ENCODE measurements around the gene GPR89A.

- TF ChIP-seq, protein P1, sequence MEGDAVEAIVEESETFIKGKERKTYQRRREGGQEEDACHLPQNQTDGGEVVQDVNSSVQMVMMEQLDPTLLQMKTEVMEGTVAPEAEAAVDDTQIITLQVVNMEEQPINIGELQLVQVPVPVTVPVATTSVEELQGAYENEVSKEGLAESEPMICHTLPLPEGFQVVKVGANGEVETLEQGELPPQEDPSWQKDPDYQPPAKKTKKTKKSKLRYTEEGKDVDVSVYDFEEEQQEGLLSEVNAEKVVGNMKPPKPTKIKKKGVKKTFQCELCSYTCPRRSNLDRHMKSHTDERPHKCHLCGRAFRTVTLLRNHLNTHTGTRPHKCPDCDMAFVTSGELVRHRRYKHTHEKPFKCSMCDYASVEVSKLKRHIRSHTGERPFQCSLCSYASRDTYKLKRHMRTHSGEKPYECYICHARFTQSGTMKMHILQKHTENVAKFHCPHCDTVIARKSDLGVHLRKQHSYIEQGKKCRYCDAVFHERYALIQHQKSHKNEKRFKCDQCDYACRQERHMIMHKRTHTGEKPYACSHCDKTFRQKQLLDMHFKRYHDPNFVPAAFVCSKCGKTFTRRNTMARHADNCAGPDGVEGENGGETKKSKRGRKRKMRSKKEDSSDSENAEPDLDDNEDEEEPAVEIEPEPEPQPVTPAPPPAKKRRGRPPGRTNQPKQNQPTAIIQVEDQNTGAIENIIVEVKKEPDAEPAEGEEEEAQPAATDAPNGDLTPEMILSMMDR (IDR thresholded peaks at IDR 0.05; ENCODE audit: low read depth, low read length, missing input control) = no peak
- TF ChIP-seq, protein P2, sequence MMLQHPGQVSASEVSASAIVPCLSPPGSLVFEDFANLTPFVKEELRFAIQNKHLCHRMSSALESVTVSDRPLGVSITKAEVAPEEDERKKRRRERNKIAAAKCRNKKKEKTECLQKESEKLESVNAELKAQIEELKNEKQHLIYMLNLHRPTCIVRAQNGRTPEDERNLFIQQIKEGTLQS (IDR thresholded peaks at IDR 0.05) = no peak
- no peak for TF ChIP-seq ZBTB33 (IDR thresholded peaks at IDR 0.05)
- TF ChIP-seq TAF1 (conservative IDR thresholded peaks at IDR 0.05) = no peak
- no peak for TF ChIP-seq RXRA (IDR thresholded peaks at IDR 0.05)
- no peak for TF ChIP-seq HNF4A (conservative IDR thresholded peaks at IDR 0.05)
- no peak for TF ChIP-seq RAD21 (IDR thresholded peaks at IDR 0.05)
- no peak for TF ChIP-seq YY1 (IDR thresholded peaks at IDR 0.05)
- no peak for TF ChIP-seq EGR1 (IDR thresholded peaks at IDR 0.05; ENCODE audit: low read depth in 2 of 2)
- TF ChIP-seq SP1 (IDR thresholded peaks at IDR 0.05) = no peak
- TF ChIP-seq HNF4G (IDR thresholded peaks at IDR 0.05) = no peak
- TF ChIP-seq MAX (IDR thresholded peaks at IDR 0.05) = no peak
- TF ChIP-seq, protein P3, sequence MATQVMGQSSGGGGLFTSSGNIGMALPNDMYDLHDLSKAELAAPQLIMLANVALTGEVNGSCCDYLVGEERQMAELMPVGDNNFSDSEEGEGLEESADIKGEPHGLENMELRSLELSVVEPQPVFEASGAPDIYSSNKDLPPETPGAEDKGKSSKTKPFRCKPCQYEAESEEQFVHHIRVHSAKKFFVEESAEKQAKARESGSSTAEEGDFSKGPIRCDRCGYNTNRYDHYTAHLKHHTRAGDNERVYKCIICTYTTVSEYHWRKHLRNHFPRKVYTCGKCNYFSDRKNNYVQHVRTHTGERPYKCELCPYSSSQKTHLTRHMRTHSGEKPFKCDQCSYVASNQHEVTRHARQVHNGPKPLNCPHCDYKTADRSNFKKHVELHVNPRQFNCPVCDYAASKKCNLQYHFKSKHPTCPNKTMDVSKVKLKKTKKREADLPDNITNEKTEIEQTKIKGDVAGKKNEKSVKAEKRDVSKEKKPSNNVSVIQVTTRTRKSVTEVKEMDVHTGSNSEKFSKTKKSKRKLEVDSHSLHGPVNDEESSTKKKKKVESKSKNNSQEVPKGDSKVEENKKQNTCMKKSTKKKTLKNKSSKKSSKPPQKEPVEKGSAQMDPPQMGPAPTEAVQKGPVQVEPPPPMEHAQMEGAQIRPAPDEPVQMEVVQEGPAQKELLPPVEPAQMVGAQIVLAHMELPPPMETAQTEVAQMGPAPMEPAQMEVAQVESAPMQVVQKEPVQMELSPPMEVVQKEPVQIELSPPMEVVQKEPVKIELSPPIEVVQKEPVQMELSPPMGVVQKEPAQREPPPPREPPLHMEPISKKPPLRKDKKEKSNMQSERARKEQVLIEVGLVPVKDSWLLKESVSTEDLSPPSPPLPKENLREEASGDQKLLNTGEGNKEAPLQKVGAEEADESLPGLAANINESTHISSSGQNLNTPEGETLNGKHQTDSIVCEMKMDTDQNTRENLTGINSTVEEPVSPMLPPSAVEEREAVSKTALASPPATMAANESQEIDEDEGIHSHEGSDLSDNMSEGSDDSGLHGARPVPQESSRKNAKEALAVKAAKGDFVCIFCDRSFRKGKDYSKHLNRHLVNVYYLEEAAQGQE (IDR thresholded peaks at IDR 0.05) = no peak
- TF ChIP-seq JUND (IDR thresholded peaks at IDR 0.05) = no peak
These were observed 102.7 kb downstream of the GPR89A start for GRCh38 chr1:145710291-145711027.
